MCF 10A (cell line): ENCODE measurements around the gene ZNF628. TPM values are rescaled to one million over a fixed set of nuclear protein-coding genes. Genes with fewer than 3 reads are reported as not detected.
A peak's percentile ranks its signal among the peaks of the same experiment; 100 is the strongest.

Experiments
- Bru-seq: library from RNA; stranded (reverse); fragments of 400-500 nt; gene quantifications from one replicate; lab custom pipeline; 2021; lab: Mats Ljungman, UMichigan
- BruChase-seq, 2 experiments: library from RNA; stranded (reverse); fragments of 400-500 nt; gene quantifications; one replicate each; lab custom pipeline; 2021; lab: Mats Ljungman, UMichigan
- BruUV-seq: library from RNA; stranded (reverse); fragments of 400-500 nt; replicated peaks from 2 replicates; lab custom pipeline; 2021; lab: Mats Ljungman, UMichigan
- CTCF ChIA-PET: fragments of 300-600 bp; sonication (Branson Sonifier 250); formaldehyde crosslinking; extraction: SDS; loops from one replicate; lab custom pipeline; 2021; ENCODE audit warnings: antibody characterized with exemption, inconsistent platforms; lab: Yijun Ruan, JAX
- POLR2A ChIA-PET: fragments of 300-600, 350-650 bp; sonication (Branson Sonifier 250); formaldehyde crosslinking; extraction: SDS; loops from one replicate; lab custom pipeline; 2020; ENCODE audit warnings: antibody characterized with exemption, inconsistent platforms; lab: Yijun Ruan, JAX
- DNase-seq: peaks from one replicate; pipeline ENCODE4 v3.0.0-alpha.2; 2018; ENCODE audit not compliant: unreplicated experiment
- H3K27ac Mint-ChIP-seq: one replicate; pipeline ENCODE4 v1.8.0; 2022; ENCODE audit warnings: mild to moderate bottlenecking, low read depth, mixed read lengths; ENCODE audit not compliant: unreplicated experiment
- H3K27me3 Mint-ChIP-seq: one replicate; pipeline ENCODE4 v1.8.0; 2022; ENCODE audit warnings: mixed read lengths; ENCODE audit not compliant: insufficient read depth, unreplicated experiment
- H3K36me3 Mint-ChIP-seq: one replicate; pipeline ENCODE4 v1.8.0; 2022; ENCODE audit warnings: mild to moderate bottlenecking, moderate library complexity, mixed read lengths; ENCODE audit not compliant: insufficient read depth, unreplicated experiment
- H3K4me1 Mint-ChIP-seq: one replicate; pipeline ENCODE4 v1.8.0; 2022; ENCODE audit warnings: mixed read lengths; ENCODE audit not compliant: insufficient read depth, unreplicated experiment
- H3K4me3 Mint-ChIP-seq: one replicate; pipeline ENCODE4 v1.8.0; 2022; ENCODE audit warnings: mild to moderate bottlenecking, moderate library complexity, mixed read lengths; ENCODE audit not compliant: unreplicated experiment
- H3K9me3 Mint-ChIP-seq: one replicate; pipeline ENCODE4 v1.8.0; 2022; ENCODE audit warnings: mixed read lengths; ENCODE audit not compliant: unreplicated experiment
- intact Hi-C: fragments of 100-400 bp; cut with micrococcal nuclease; formaldehyde crosslinking; loops from 2 replicates; pipeline ENCODE4 v1.14.1; 2022
- long read RNA-seq: library from polyadenylated mRNA; stranded (forward); transcript quantifications from one replicate; pipeline ENCODE4 v2.0.0, GENCODE V29; 2022
- total RNA-seq: library from RNA; stranded (reverse); gene quantifications from 2 replicates; pipeline ENCODE4 v1.2.3, GENCODE V29; 2022
- TF ChIP-seq, protein P1 (sequence below): fragments of 200-600 bp; IDR thresholded peaks from one replicate; pipeline ENCODE4 v1.8.0; 2022; ENCODE audit warnings: antibody characterized with exemption, mild to moderate bottlenecking; ENCODE audit not compliant: unreplicated experiment

The ZNF628 gene
- 6.2 and 12.1 TPM in 2 replicates for total RNA-seq
- Bru-seq, nascent RNA: percentile 48 among the genes with signal in this experiment
- BruChase-seq, experiment 1, labeled RNA remaining after a 6-hour chase: percentile 42 among the genes with signal in this experiment
- BruChase-seq, experiment 2, labeled RNA remaining after a 2-hour chase: percentile 48 among the genes with signal in this experiment
- long read RNA-seq, transcript ZNF628-201 (1 exons, 3,177 nt): major isoform, 9 of 9 reads
- long read RNA-seq, partial matches to known transcripts: 0 of 9 reads
- long read RNA-seq, other reads (novel, unspliced or antisense): 0 of 9 reads

DNA sequence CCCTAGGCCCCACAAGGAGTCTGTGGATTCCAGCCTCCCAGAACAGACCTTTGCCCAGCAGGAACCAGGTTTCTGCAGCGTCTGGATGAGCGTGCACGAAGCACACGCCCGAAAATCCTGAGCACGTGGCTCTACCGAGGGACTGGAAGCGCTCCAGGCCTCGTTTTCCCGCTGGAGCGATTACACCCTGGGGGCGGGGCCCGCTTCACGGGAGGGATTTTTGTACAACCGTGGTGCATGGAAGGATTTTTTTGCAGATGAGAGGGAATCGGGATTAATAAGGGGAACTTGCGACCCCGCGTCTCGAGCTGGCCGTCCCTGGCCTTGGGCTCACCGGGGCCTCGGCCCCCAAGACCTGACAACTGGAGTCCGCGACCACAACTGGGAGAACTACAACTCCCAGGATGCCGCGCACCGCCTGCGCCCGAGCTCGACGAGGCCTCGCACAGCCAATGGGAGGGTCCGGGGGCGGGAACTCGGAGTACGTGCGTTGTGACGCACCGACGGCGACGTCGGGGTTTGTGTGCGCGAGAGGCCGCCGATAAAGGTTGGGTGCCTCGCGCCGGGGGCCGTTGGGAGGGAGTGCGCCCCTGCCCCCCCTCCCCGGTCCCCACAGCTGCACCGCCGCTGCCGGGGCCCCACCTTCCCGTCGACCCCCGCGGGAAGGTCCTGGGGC lies at the start of gene ZNF628:
TSS of gene ZNF628 (plus strand) at position 518 of the 676 bp plus-strand sequence. CDS start 3,294 bp downstream, outside the sequence.
- Mint-ChIP-seq H3K27ac (peak within 1 kb of the TSS; percentile 91), H3K4me3 (peak within 1 kb of the TSS; percentile 89), H3K27me3 (no peaks in the 10 kb centered on the region), H3K4me1 (peaks cover 33% of the 10 kb centered on the region), H3K9me3 (no peaks in the 10 kb centered on the region), H3K36me3 (no peaks in the 10 kb centered on the region)
- BruUV-seq: no TSS peak
- TF ChIP-seq, protein P1, sequence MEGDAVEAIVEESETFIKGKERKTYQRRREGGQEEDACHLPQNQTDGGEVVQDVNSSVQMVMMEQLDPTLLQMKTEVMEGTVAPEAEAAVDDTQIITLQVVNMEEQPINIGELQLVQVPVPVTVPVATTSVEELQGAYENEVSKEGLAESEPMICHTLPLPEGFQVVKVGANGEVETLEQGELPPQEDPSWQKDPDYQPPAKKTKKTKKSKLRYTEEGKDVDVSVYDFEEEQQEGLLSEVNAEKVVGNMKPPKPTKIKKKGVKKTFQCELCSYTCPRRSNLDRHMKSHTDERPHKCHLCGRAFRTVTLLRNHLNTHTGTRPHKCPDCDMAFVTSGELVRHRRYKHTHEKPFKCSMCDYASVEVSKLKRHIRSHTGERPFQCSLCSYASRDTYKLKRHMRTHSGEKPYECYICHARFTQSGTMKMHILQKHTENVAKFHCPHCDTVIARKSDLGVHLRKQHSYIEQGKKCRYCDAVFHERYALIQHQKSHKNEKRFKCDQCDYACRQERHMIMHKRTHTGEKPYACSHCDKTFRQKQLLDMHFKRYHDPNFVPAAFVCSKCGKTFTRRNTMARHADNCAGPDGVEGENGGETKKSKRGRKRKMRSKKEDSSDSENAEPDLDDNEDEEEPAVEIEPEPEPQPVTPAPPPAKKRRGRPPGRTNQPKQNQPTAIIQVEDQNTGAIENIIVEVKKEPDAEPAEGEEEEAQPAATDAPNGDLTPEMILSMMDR: no peak
- CTCF ChIA-PET: interaction anchor here (0.5 to 4.2 kb wide), 9 partner anchors 9 to 995 kb away, joined by 3 to 42 read pairs (median 4); partner anchors contain the start of genes TMEM238 and ZNF865
- intact Hi-C loops: no loop called here
- DNase-seq: peak; percentile 99
- POLR2A ChIA-PET: interaction anchor here (0.5 to 3.3 kb wide), 26 partner anchors 9 to 1826 kb away, joined by 3 to 46 read pairs (median 5); partner anchors contain the start of genes HSPBP1, ISOC2, KMT5C and NAT14

DNA sequence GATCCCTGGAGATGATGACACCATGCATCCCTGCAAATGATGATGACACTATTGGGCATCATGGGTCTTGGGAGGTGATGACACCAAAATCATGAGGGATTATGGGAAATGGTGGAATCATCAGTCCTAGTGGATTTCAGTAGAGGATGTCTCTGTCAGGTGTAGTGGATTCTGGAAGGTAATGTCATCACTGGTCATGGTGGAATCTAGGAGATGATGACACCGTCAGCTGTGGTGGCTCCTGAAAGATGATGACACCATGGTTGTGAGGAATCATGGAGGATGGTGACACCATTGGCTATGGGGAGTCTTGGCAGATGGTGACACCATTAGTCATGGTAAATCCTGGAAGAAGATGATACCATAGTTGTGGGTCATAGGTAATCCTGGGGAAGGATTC lies 45.2 kb upstream of the ZNF628 start:
- DNase-seq: no peak
- ChIA-PET POLR2A (no interaction called here), CTCF (no interaction called here)
- intact Hi-C loops: no loop called here
- no TSS peak for BruUV-seq
- Mint-ChIP-seq H3K27me3 (no peaks in the 10 kb centered on the region), H3K27ac (no peak overlapping the region), H3K4me3 (no peak overlapping the region), H3K9me3 (no peaks in the 10 kb centered on the region), H3K4me1 (no peaks in the 10 kb centered on the region), H3K36me3 (no peaks in the 10 kb centered on the region)
- TF ChIP-seq, protein P1: no peak

DNA sequence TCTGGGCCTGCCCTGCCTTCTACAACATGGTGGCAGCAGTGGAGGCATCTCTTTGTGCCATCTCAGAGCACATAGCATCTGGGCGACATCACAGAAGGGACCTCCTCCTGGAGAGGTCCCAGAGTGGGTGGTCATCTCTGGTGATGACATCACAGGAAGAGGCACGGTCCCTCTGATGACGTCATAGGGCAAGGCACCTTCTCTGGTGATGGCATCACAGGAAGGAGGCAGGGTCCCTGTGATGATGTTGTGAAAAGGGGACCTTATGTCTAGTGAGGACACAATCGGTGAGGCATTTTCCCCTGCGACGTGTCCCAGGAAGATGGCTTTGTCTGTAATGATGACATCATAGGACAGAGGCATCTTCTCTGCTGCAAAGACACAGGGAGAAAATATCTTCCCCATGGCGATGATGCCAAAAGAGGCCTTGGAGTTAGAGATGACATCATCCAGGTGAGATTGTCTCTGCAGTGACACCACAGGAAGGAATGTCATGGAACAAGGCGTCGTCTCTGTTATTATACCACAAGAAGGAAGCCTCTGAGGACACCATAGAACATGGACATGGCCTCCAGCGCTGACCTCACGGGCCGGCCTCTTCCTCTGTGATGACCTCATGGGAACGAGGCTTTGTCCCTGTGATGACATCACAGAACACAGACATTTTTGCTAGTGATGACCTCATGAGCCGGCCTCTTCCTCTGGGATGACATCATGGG lies 44.0 kb upstream of the ZNF628 start:
- no peaks in the 10 kb centered on the region for H3K9me3 Mint-ChIP-seq
- BruUV-seq: no TSS peak
- no peaks in the 10 kb centered on the region for H3K27me3 Mint-ChIP-seq
- ChIA-PET POLR2A (no interaction called here), CTCF (no interaction called here)
- DNase-seq: no peak
- H3K4me3 Mint-ChIP-seq: no peak overlapping the region
- H3K27ac Mint-ChIP-seq: no peak overlapping the region
- intact Hi-C loops: loop anchor here (2.0 kb wide), 1 partner anchor 14 kb away; no protein-coding TSS in a partner anchor
- TF ChIP-seq, protein P1: no peak
- H3K36me3 Mint-ChIP-seq: no peaks in the 10 kb centered on the region
- H3K4me1 Mint-ChIP-seq: peaks cover 3% of the 10 kb centered on the region
